H1 (cell line): ENCODE data around the gene UBE3B. TPM values are rescaled to one million over a fixed set of nuclear protein-coding genes. Genes with fewer than 3 reads are reported as not detected.

Source experiments
- JUN ChIP-seq: IDR thresholded peaks from 2 replicates; pipeline ENCODE4 v1.6.1; 2011; ENCODE audit warnings: low read depth, mild to moderate bottlenecking, improper control_type of control experiment, low read length
- KDM5A ChIP-seq: fragments of 200-600 bp; IDR thresholded peaks from 2 replicates; pipeline ENCODE4 v1.7.1; 2012; ENCODE audit warnings: mild to moderate bottlenecking, low read length, inconsistent platforms, mixed read lengths
- POLR2AphosphoS5 ChIP-seq: IDR thresholded peaks from 2 replicates; pipeline ENCODE4 v1.6.1; 2011; ENCODE audit warnings: low read depth, low read length
- RAD21 ChIP-seq, 2 experiments: IDR thresholded peaks in 1 of 2; conservative IDR thresholded peaks in 1 of 2; 2 replicates each; pipeline ENCODE4 v1.6.1; 2011; ENCODE audit warnings: low read depth in 2 of 2, low read length in 2 of 2, improper control_type of control experiment in 1 of 2, inconsistent platforms in 1 of 2, mild to moderate bottlenecking in 1 of 2, moderate library complexity in 1 of 2
- SIN3A ChIP-seq, 2 experiments: IDR thresholded peaks in 1 of 2; conservative IDR thresholded peaks in 1 of 2; 2 replicates each; pipeline ENCODE4 v1.6.1; 2011 to 2012; ENCODE audit warnings: low read length in 2 of 2, improper control_type of control experiment in 1 of 2, low read depth in 1 of 2, mild to moderate bottlenecking in 1 of 2
- TCF12 ChIP-seq: IDR thresholded peaks from 2 replicates; pipeline ENCODE4 v1.6.1; 2011; ENCODE audit warnings: low read depth, mild to moderate bottlenecking, low read length
- polyA plus RNA-seq, 7 experiments: library from polyadenylated mRNA; depleted of rRNA in 3 of 7; stranded (reverse) in 5 of 7; unstranded in 2 of 7; fragments of >200 nt in 5 of 7; fragments of 200-250 nt in 2 of 7; gene quantifications; 1 replicate in 5 of 7; 2 replicates in 1 of 7; 4 replicates in 1 of 7; pipeline versions ENCODE4 v1.2.1 to v1.2.3, GENCODE V29; 2011 to 2013; ENCODE audit warnings: missing spikeins in 2 of 7, mixed read lengths in 2 of 7
- total RNA-seq: library from RNA; stranded (reverse); fragmentation: NEBNext Ultra II Directional; extraction: Animal tissue kit (Norgen Biotek cat#: 25700); gene quantifications from 2 replicates; pipeline ENCODE4 v1.2.1, GENCODE V29; 2021

The UBE3B gene
- total and polyA plus RNA-seq, 2 of the 8 experiments (the other 6 are each of a cell fraction or from before 2014, with no cell fraction given) = 14.0 to 21.1 TPM

DNA sequence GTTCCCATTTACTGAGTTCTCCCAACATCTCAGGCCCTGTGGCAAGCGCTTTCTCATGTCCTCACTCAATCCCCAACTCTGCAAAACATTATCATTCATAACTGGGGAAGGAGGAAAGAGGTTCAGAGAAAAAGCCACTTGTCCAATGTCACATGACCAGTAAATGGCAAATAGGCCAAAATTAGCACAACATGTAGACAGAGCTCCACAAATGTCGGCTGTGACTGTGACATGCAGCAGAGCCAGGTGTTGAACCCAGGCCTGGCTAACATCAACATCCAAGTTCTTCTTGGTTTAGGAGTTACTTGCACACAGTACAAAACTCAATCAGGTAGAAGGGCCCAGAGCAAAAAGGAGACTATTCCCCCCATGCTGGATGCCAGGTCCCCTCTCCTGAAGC is 11.1 kb upstream of the UBE3B start (continued):
- no peak for TF ChIP-seq POLR2AphosphoS5
- TF ChIP-seq RAD21 (IDR thresholded peaks at IDR 0.05 in 1 of 2, conservative IDR thresholded peaks at IDR 0.05 in 1 of 2; ENCODE audit: low read depth in 2 of 2, low read length in 2 of 2) = no peak
- TF ChIP-seq KDM5A = no peak
- no peak for TF ChIP-seq TCF12
- TF ChIP-seq SIN3A (conservative IDR thresholded peaks at IDR 0.05 in 1 of 2, IDR thresholded peaks at IDR 0.05 in 1 of 2; ENCODE audit: low read depth in 1 of 2, low read length in 2 of 2) = no peak
- TF ChIP-seq JUN = no peak
